Endometrium (tissue), 2 donors: ENCODE data around the gene SCML1.

Source experiments
- FAIRE-seq: peaks from 2 replicates; lab custom pipeline; 2012; peaks lifted over from hg19 to GRCh38; lab: Jason Lieb, UNC
- donor health status: control.
- donor health status: control.

SCML1 gene

GRCh38 chrX:17788956-17789562 is 51.8 kb downstream of the SCML1 start:
- no peak for FAIRE-seq

- FAIRE-seq = no peak
These were observed 55.5 kb downstream of the SCML1 start for GRCh38 chrX:17792826-17793225.

DNA sequence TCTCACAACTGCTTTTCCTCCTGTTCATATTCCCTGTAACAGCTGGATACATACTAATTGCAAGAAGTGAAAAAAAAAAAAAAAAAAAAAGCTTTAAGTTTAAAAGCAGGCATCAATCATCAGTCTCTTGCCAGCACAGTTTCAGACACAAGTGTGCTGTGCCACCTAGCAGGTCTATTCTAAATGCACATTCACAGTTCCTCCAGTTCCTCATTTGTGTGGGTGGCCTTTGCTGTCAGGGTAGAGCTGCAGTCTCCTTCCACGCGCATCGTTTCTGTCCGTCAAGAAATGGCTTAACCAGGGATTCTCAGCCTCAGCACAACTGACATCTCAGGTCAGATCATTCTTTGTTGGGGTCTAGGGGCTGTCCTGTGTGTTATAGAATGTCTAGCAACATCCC is 61.6 kb downstream of the SCML1 start:
- FAIRE-seq = no peak

DNA sequence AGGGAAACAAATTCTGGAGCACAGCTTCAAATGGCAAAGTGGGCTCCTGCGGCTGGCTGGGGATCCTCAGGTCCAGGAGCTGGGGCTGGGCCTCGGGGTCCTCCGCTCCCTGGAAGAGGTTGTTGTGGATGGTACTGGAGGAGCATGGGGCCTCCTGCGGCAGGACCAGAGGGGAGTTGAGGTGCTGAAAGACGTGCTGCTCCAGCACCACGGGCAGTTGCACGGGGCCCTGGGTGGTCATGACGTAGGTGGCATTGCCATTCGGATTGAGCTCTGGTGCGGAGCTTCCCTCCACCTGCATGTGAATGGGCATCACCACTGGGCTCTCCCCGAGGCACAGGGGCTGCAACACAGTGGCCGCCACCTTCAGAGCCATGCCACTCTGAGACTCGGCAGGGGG is 64.1 kb downstream of the SCML1 start:
- no peak for FAIRE-seq

- FAIRE-seq = no peak
These were observed 65.5 kb downstream of the SCML1 start for GRCh38 chrX:17802756-17803155.

DNA sequence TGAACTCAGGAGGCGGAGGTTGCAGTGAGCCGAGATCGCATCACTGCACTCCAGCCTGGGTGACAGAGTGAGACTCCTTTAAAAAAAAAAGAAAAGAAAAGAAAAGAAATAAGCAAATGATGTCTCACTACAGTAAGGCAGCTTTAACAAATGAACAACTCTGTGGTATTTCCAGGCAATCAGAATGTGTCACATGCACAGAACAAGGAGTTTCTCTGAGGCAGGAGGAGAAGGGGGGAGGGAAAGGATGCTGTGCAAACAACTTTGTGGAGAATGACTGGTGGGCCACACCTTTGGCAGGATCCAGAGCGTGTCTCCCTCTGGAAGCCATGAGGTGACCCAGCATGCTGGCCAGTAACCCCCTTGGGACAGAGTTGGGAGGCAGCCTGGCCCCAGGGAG is 66.2 kb downstream of the SCML1 start:
- FAIRE-seq = no peak
